SKM-1 treated with dmso at 0.1 percent for 144 hours (cell line): ENCODE data around the gene TSKU.
A peak's percentile ranks its signal among the peaks of the same experiment; 100 is the strongest.

Experiments used
- DNase-seq: peaks from one replicate; lab custom pipeline; 2025; ENCODE audit not compliant: unreplicated experiment; lab: John Stamatoyannopoulos, UW

The TSKU gene

DNA sequence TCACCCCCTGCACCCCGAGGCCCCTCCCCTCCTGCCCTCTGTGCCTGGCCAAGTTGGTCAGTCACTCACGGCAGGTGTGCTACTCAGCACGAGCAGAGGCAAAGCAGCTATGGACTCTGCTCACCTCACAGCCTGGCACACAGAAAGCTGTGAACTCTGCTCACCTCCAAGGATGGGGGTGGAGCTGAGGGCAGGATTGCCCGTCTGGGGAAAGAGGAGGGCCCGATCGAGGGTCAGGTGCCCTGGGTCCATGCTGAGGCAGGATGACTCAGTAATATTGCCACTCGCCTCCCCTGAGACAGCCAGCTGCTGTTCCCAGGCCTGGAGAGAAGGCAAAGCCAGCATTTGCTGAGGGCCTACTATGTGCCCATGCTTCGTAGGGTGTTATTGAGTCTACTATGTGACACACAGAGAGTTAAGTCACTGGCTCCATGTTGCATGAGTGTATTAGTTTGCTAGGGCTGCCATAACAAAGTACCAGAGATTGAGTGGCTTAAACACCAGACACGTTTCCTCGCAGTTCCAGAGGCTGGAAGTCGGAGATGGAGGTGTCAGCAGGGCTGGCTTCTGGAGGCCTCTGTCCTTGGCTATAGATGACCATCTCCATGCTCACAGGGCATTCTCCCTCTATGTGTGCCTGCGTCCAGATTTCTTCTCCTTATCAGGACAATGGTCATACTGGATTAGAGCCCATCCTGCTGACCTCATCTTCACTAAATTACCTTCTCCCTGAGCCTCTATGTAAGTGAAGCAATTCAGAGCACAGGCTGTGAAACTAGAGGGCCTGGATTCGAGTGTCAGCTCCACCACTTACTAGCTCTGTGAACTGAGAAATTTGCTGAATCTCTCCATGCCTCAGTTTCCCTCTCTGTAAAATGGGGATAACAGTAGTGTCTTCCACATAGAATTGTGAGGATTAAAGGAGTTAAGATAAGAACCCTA, 13.2 kb upstream of the TSKU start:
- no peak for DNase-seq

DNA sequence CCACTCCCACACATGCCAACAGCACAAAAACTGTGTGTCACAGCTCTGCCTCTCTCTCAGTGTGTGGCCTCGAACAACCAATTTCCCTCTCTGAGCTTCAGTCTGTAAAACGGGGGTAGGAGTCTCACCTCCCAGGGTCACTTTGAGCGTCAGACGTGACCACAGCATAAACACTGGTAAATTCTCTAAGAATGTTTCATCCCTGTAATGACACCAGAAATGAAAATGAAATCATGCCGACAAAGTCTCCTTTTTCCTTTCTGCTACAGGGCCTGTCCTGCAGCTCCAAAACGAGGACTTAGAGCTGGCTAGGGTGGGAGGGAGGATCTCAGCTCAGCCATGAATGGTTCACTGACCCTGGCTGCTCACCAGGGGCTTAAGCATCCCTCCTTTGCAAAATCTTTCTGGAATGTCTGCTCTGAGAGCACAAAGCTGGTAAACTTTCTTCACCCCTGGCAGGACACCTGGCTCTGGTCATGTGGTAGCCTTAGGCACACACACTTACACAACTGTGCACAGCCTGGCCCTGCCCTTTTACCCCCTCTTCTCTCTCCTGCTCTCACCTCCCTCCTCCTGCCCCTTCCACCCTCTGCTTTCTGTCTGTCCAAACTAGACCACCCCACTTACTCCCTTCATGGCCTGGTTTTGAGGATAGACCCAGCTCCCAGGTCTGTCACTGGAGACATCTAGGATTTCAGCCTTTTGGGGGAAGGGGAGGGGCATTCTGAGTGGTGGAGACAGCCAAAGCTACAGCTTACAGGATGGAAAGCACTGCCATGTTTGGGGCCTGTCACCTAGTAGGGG, 12.3 kb upstream of the TSKU start:
- DNase-seq, result no peak

DNA sequence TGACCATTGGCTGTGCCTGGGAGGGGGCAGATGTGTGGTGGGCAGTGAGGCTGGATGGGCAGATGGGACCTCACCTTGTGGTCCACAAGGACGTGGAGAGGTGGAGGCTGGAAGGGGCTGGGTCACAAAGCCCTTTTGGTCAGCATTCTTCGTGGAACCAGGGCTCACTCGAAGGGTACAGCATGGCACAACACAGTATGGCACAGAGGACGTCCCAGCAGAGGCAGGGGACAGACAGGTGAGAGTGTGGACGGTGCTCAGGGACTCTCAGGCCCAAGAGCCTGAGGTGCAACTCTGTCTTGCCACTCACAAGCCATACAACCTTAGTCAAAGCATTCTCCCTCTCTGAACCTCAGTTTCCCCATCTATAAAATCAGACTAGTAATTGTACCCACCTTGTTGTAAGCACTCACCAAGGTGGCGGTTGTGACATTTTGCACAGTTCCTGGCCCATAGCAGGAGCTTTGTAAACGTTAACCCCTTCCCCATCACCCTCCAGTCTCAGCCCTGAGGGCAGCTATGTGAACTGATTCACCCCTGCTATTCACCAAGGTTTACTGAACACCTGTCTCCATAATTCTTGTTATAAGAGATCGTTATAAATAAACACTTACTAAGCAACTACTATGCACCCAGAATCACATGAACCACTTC, 11.6 kb upstream of the TSKU start:
- no peak for DNase-seq

DNA sequence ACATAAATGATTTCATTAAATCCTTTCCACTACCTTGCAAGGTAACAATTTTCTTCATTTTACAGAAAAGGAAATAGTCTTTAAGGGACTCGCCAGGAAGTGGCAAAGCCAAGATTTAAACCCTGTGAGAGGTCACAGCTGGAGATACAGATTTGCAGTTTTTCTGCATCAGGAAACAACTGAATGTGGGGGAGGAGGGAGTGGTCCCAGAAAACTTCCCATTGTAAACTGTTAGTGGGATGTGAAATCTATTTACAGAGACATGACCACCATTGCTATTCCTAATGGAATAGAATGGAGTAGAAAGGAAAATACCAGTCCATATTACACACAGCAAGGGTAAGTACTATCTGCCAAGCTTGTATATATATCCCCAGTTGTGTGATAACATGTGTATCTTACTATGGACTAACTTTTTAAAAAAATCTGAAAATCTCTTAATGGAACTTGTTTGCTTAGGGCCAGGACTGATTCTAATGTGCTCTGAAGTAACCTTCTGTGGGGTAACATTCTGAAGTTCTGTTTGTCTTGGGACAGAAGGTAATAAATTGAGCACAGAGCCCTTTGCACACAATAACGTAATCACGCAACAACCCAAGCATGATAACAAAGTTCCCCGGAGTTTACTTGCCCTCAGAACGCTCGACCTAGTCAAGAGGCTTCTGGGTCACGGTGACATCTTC, 10.9 kb upstream of the TSKU start:
- no peak for DNase-seq

DNA sequence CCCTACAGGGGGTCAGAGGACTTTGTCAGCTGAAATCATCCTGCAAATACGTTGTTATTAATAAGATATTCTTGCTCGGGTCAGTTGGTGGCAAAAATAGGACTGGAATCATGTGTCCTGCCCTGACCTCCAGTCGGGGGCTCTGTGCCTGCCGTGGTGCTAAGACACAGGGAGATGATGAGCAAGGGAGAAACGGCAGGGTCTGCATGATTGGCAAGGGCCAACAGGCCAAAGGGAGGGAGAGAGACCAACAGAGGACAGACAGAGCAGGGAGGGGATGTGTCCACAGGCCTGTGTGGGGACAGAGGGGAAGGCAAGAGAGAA, 10.4 kb upstream of the TSKU start:
- no peak for DNase-seq

DNA sequence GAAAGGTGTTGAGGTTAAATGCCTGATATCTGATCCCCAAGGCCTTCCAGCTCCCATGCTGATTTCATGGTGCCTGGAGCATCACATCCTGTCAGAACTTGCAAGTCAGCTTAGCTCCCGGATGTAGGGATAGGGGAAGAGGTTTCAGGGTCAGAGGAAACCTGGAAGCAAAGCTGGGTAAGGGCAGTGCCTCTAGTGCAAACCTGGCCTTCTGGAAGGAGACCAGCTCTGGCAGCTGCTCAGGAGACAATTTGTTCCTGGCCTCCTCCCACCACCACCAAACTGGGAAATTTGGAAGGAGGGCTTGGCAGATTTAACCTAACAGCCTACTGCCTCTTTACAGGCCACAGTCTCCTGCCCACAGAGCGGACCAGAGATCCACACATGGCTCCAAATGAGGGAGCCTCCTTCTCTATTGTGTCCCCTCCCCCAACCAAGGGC, 9.2 kb upstream of the TSKU start:
- DNase-seq, result no peak

DNA sequence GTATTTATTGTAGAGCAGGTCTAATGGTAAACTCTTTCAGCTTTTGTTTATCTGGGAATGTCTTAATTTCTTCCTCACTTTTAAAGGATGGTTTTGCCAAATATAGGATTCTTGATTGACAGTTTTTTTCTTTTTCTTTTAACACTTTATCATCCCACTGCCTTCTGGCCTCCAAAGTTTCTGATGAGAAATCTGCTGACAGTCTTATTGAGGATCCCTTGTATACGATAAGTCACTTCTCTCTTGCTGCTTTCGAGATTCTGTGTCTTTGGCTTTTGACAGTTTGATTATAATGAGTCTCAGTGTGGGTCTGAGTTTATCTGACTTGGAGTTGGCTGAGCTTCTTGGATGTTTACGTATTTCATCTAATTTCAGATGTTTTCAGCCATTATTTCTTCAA, 6.7 kb upstream of the TSKU start:
- no peak for DNase-seq

DNA sequence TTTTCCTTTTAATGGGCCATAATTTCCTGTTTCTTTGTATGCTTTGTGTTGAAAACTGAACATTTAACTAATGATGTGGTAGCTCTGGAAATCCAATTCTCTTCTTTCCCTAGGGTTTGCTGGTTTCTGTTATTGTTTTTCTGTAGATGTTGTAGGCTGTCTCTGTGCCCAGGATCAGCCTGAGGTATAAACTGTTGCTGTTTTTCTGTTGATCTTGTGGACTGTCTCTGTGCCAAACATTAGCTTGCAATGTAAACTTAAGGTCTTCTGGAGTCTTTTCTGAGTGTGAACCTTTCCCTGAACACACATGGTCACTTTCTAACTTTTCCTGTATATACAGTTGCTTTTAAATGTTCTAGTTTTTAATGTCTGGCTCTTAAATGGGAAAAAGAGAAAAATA, 5.9 kb upstream of the TSKU start:
- DNase-seq, result no peak

DNA sequence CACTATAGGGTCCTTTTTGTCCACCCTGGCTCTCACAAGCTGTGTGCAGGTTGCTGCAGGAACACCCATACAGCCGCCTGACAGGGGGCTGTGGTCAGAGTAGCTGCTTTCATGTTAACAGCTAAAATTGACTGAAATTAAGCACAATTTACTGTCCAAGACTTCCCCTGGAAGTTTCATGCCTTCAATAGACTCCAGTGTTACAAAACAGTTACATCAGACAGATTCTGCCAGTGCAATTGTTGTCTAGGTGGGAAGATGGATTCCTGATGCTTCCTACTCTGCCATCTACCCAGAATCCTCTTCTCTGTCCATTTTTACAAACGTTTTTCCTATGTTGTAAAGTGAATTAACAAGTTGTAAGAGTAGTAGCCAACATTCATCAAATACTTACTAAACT, 5.3 kb upstream of the TSKU start:
- DNase-seq, result no peak

DNA sequence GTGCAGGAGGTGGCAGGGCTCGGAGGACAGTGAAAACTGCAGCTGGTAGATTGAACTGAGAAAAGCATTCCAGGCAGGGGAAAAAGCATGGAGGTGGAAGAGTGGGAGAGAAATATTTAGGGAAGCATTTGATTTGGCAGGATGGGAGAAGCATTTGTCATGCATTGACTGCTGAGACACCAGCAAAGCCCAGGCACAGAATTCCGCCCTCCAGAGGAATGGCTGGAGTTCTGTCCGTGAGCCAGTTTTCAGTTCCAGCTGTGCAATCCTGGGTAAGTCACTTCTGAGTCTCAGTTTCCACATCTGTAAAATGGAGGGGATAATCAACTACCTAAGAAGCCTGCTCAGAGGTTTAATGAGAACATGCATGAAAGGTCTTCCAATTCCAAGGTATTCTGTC, 4.3 kb upstream of the TSKU start:
- no peak for DNase-seq

DNA sequence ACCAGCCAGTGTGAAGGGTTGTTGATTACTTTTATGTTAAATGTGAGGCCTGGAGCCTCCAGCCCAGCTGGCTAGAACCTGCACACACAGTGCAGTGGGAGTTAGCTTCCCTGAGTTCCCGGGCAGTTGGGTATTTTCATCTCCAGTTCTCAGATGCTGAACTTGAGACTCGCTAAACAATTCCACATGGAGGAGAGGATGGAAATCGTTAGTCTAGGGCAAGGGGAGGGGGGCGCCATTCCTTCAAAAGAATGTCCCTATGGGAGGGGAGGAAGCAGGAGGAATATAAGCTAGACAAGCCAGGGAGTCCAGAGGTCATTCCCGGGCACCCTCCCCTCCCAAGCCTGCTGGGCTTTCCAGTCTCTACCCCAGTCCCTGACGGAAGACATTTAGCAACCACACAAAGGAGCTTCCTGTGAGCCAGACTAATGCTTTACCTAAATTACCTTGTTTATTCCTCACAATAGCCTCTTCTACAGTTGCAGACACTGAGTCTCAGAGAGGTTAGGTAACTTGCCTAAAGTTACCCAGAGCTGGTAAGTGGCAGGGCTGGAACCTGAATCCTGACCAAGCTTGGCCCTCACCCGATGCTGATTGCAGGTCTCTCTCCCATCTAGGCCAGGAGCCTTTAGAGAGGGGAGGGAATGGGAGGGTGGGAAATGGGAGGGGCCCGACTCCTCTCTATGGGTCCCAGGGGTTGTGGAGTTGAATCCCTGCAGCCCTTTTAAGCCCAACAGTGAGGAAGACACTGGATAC, 1.9 kb upstream of the TSKU start:
- no peak for DNase-seq

DNA sequence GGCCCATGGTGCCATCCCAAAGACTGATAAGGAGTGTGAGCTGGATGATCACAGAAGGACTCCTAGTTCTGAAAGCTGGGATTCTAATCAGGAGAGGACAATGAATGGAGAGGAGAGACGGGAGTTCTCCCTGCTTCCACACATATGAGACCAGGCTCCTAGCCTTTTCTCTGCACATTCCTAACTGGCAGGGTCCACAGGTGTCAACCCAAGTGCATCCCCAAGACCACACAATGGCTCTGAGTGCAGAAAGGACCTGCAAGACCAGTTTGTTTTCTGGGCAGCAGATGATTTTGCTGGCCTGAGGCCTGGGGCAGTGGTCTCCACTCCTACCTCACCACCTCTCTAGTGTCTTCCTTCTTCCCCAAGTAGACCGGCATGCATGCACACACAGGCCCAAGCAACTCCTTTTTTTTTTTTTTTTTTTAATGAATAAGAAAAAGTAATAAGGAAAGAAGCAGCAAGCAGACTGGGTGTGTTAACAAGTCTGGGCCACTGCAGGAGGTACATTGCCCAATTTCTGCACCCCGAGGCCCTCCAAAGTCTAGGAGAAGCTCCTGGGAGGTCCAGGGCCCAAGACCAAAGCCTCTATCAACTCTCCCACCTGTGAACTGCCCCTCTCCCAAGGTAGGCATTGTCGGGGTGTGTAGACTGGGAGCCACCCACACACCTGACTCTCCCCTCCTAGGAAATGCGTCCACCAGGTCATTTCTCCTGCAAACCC, 1.2 kb upstream of the TSKU start:
- DNase-seq, result no peak

DNA sequence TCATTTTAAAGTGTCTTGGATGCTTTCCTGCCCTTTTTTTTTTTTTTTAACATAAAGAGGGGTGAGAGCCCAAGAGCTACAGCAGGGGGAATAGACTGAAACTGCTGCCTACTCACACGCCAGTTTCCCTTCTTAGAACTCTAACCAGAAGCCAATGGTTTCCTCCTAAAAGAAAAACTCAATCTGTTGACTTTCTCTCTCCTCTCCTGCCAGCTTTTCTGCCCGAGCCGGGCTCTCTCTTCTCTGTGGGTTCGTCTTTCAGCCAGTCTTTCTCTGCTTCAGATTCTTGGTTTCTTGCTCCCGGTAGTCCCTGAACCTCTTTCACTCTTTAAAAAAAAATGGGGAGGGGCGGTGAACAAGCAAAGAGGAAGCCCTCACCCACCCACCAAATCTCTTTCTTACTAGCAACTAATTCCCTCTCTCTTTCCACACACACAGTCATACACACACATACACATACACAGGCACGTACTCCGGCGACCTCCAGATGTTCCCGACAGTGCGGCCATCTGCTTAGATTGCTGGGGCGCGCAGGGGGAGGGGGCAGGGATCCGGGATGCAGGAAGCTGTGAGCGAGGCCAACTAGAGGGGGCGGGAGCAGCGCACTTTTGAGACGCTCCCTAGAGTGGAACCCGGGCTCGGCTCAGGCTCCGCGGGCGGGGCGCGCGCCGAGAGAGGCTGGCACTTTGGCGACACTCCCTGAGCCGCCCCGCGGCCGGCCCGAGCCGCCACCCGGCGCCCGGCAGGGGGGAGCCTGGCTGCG, 444 bp upstream of the TSKU start:
- DNase-seq, result peak; percentile 78

DNA sequence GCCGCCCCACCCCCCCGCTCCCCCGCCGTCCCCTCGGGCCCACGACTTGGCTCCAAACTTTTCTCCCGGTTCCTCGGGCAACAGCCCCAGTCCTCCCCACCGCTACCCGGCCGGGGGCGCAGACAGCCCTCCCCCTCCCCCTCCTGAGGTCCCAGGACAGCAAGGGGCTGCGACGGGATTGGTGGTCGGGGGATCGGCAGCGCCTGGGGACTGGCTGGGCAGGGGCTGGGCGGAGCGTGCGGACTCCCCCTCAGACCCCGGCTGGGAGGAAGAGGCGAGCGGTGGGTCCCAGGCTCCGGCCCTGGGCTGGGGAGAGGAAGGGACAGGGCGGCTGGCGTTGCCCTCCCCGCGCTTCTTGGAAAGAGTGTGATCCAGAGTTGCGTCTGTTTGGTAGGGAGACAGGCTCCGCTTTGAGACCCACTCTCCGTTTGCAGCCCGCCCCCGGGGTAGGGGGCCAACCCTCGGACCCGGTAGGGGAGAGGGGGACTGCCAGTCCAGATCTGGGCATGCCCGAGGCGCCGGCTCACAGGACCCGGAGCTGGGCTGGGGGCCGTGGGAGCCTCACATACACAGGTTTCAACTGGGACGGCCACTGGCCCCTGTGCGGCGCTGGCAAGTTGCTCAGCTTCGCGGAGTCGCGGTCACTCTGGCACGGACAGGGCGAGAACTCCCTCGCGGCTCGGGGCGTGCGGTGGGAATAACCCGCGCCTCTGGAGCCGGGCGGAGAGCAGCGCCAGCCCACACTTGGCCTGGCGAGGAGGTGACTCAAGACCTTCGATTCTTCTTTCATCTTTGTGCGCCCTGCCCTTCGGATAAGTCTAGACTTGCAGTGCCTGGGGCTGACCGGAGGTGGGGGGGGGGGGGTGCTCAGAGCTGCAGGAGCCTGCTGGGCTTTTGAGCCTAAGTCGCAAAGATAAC, 999 bp downstream of the TSKU start:
- DNase-seq, result no peak

DNA sequence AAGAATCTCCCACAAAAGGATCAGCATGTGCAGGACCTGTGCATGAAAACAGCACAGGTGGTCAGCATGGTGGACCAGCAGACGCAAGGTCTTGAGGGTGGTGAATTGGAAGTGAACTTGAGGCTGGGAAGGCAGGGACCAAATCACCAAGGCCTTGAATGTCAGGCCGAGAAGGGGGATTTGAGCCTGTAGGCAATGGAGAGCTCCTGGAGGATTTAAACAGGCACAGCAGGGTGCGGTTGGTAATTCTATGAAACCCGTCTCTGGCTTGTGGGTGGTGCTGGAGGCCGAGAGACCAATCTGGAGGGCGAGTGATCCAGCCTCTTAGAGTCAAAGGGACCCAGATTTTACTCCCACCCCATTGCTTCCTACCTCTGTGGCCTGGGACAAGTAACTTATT, 2.4 kb downstream of the TSKU start:
- no peak for DNase-seq

DNA sequence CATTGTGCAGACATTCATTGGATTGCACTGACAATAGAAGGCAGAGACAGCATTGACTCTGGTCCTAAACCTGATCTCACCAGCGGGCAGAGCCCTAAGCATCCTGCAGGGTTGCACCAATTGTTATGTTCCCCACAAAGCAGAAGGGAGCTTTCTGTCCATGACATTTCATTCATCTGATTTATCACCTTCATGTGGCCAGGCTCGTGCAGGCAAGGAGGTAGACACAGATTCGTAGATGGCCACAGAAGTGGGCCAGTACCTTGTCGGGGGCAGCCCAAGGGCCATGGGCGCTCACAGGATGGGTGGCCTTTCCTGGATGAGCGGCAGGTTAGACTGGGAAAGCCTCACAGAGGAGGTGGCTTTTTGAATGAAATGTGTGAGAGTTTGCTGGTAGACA, 2.9 kb downstream of the TSKU start:
- DNase-seq, result no peak

DNA sequence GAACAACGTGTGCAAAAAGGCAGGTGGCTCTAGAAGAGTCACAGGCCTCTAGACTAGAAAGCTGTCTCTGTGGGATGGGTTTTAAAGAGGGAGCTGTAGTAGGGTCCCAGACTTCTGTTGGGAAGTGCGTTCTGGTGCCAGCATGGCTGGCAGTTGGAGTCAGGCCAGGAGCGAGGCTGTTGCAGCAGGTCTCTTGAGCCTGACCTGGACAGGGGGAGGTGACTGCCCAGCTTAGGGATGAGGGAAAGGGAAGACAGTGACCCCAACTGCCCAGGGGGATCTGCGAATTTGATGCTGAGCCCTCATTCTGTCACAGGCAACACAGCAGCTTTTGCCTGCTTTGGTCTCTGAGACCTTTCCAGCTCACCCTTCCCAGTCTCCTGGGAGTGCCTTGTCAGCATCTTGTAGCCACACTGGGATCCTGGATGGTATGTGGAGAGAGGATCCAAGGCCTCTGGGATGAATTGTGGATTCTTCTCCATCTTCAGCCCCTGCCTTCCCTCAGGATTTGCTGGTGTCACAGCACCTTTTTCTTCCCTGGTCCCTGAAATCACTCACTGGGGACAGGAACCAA, 3.4 kb downstream of the TSKU start:
- DNase-seq, result no peak

DNA sequence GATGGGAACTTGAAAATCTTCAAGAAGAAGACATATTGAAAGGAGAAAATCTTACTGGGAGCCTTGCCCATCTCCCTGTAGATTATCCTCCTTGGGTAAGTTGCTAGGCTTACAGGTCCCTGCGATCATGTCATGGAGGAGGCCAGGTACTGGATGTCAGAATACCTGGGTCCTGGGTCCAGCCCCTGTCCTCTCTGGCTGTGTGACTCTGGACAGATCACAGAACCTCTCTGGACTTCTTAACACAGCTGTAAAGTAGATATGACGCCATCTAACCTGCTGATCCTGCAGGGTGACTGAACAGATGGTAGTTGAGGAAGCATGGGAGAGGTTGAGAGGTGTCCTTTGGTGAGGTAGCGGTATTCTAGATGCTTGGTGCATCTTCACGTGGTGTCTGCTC, 4.1 kb downstream of the TSKU start:
- no peak for DNase-seq
